Brain microvascular endothelial cell (primary cell): Measurements from ENCODE around the gene DAP.
"Not testable (repeated sequence)": the region's sequence is repeated elsewhere in the genome, so short reads cannot be mapped to it uniquely, and the experiment has no call there.

Experiments
- DNase-seq: peaks from one replicate; pipeline ENCODE4 v3.0.0-alpha.2; 2020
- H3K27ac ChIP-seq: fragments of 250-450 bp; sonication (Bioruptor Pico); 2 replicates; pipeline ENCODE4 v1.5.1; 2020; ENCODE audit warnings: mild to moderate bottlenecking, moderate library complexity
- H3K27me3 ChIP-seq: fragments of 250-450 bp; sonication (Bioruptor Pico); replicated peaks from 2 replicates; pipeline ENCODE4 v1.5.1; 2020; ENCODE audit warnings: mild to moderate bottlenecking
- H3K36me3 ChIP-seq: fragments of 250-450 bp; sonication (Bioruptor Pico); replicated peaks from 2 replicates; pipeline ENCODE4 v1.5.1; 2020; ENCODE audit warnings: mild to moderate bottlenecking
- H3K4me3 ChIP-seq: 2 replicates; pipeline ENCODE4 v1.5.1; 2011; ENCODE audit warnings: low read depth, mild to moderate bottlenecking, control low read depth, low read length, moderate library complexity
- CTCF ChIP-seq: IDR thresholded peaks from 2 replicates; pipeline ENCODE4 v1.5.1; 2011; ENCODE audit warnings: low read depth, mild to moderate bottlenecking, moderate library complexity, low read length, control low read depth, inconsistent platforms; ENCODE audit errors: missing control alignments
- in situ Hi-C: cut with HindIII; loops from 2 replicates; pipeline ENCODE4 v1.10.0; 2017; ENCODE audit warnings: low sequenced_read_pairs, low pct_ligation_motif_present

The DAP gene

GRCh38 chr5:10793785-10794184 lies 32.8 kb upstream of the DAP start:
- Histone ChIP-seq H3K36me3 (no peaks in the 10 kb centered on the region), H3K27me3 (no peaks in the 10 kb centered on the region), H3K4me3 (no peak overlapping the region), H3K27ac (no peak overlapping the region)
- DNase-seq, result no peak
- TF ChIP-seq CTCF, result peak; percentile 51
- in situ Hi-C loops, result no loop called here

GRCh38 chr5:10792336-10792735 lies 31.3 kb upstream of the DAP start:
- Histone ChIP-seq H3K36me3 (no peaks in the 10 kb centered on the region), H3K27ac (no peak overlapping the region), H3K27me3 (no peaks in the 10 kb centered on the region), H3K4me3 (no peak overlapping the region)
- no peak for DNase-seq
- in situ Hi-C loops, result no loop called here
- no peak for TF ChIP-seq CTCF

- in situ Hi-C loops, result no loop called here
- Histone ChIP-seq H3K27me3 (no peaks in the 10 kb centered on the region), H3K36me3 (no peaks in the 10 kb centered on the region), H3K4me3 (no peak overlapping the region), H3K27ac (peak overlapping the region; percentile 34)
- no peak for TF ChIP-seq CTCF
- peak; percentile 23 for DNase-seq
Observed at GRCh38 chr5:10789726-10790125, 28.7 kb upstream of the DAP start.

- Histone ChIP-seq H3K4me3 (no peak overlapping the region), H3K27me3 (no peaks in the 10 kb centered on the region), H3K27ac (peak overlapping the region; percentile 34), H3K36me3 (no peaks in the 10 kb centered on the region)
- DNase-seq, result peak; percentile 92
- no peak for TF ChIP-seq CTCF
- in situ Hi-C loops, result no loop called here
Observed at GRCh38 chr5:10789021-10789420, 28.0 kb upstream of the DAP start.

GRCh38 chr5:10788358-10788757 lies 27.3 kb upstream of the DAP start:
- TF ChIP-seq CTCF, result no peak
- DNase-seq, result peak; percentile 14

GRCh38 chr5:10786835-10787234 lies 25.8 kb upstream of the DAP start:
- TF ChIP-seq CTCF, result no peak
- Histone ChIP-seq H3K4me3 (no peak overlapping the region), H3K27me3 (no peaks in the 10 kb centered on the region), H3K36me3 (no peaks in the 10 kb centered on the region), H3K27ac (no peak overlapping the region)
- no peak for DNase-seq
- in situ Hi-C loops, result no loop called here

More at GRCh38 chr5:10788358-10788757, 27.3 kb upstream of the DAP start:
- Histone ChIP-seq H3K4me3 (no peak overlapping the region), H3K27me3 (no peaks in the 10 kb centered on the region), H3K27ac (no peak overlapping the region), H3K36me3 (no peaks in the 10 kb centered on the region)
- in situ Hi-C loops, result no loop called here

- in situ Hi-C loops, H3K36me3 ChIP-seq, H3K4me3 ChIP-seq, H3K27me3 ChIP-seq, DNase-seq, H3K27ac ChIP-seq: not testable (repeated sequence)
Observed at GRCh38 chr5:10780208-10780607, 19.2 kb upstream of the DAP start.
